CD4-positive, alpha-beta T cell treated with Interleukin-1 beta for 1 hour (primary cell): Measurements from ENCODE around the gene SEMA4D.

Source experiments
- DNase-seq, 2 donors: peaks; one replicate each; pipeline ENCODE4 v3.0.0-alpha.2; 2020 to 2022

The SEMA4D gene

GRCh38 chr9:89528131-89528530 is 30.2 kb upstream of the SEMA4D start:
- no peak for DNase-seq

DNA sequence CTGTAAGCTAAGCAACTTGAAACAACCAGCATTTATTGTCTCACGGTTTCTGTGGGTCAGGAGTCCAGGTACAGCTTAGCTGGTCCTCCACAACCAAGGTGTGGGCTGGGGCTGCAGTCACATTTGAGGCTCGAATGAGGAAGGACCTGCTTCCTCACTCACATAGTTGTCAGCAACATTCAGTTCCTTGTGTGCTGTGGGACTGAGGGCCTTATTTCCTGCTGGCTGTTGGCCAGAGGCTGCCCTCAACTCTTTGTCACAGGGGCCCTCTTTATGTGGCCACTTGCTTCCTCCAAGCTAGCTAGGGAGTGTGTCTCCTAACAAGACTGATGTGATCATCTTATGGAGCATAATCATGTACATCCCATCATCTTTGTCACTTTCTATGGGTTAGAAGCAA is 29.2 kb upstream of the SEMA4D start:
- peak in 1 of 2 donors; percentile 59 for DNase-seq

DNA sequence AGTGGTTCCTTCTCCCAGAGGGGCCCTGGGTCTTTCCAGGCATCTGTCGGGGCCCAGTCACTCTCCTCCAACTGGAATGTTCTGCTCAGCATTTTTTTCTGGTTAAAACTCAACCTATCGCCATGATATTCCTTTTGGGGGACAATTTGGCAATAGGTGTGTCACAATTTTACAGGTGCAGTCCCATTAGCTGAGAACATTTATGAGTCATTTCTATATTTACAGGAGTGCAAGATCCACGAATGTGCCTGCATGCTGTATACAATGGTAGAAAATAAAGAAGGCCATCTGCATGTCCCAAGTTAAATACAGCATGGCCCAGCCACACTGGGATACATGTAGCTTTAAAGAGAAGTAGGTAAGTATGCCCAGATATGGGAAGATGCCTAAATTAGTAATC is 28.8 kb upstream of the SEMA4D start:
- no peak for DNase-seq

GRCh38 chr9:89525446-89526374 is 27.8 kb upstream of the SEMA4D start:
- DNase-seq: no peak

GRCh38 chr9:89524963-89525362 is 27.1 kb upstream of the SEMA4D start:
- no peak for DNase-seq

- DNase-seq: peak; percentile 66 to 69
Observed at GRCh38 chr9:89523948-89524347, 26.0 kb upstream of the SEMA4D start.

DNA sequence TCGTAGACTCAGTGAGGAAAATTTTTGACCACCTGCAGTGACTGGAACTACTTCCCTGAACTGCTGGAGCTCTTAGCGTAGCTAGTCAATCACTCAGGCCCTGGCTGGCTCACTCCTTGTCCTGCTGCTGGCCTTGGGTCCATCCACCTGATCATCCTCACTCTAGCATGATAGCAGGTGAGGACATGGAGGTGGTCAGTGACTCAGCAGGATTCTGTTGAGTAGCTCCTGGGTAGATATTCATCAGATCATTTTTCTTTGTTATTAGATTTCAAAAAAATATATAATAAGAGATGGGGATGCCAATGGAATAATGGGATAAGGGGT is 25.0 kb upstream of the SEMA4D start:
- no peak for DNase-seq

DNA sequence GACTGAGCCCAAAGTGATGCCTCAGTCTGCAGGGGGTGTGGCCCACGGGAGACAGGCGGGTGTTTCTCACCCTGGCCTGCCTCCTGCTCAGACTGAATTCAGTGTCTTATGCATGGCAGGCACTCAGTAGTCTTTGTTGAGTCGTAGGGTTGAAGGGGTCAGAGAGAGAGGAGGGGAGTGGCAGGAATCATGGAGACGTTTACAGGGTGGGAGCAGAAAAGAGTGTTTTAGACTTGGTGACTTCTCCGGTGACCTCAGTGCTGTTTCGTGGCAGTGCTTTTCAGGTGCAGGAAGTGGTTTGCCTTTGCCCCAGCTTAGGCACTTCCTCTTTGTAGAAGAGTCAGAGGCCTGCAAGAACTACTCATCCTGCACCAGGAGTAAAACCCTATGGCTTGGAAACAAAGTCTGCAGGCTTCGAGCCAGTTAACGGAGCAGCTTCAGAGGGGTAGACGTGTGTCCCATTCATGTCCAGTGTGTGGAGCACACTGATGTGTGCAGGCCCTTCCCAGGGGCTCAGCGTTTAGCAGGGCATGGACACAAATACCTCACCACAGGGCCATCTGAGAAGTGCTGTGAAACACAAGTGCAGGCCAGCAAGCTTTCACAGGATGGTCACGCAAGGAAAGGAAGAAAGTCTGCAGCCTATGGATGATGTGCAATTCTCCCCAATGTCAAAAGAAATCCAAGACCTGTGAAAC is 24.5 kb upstream of the SEMA4D start:
- peak; percentile 80 to 83 for DNase-seq

DNA sequence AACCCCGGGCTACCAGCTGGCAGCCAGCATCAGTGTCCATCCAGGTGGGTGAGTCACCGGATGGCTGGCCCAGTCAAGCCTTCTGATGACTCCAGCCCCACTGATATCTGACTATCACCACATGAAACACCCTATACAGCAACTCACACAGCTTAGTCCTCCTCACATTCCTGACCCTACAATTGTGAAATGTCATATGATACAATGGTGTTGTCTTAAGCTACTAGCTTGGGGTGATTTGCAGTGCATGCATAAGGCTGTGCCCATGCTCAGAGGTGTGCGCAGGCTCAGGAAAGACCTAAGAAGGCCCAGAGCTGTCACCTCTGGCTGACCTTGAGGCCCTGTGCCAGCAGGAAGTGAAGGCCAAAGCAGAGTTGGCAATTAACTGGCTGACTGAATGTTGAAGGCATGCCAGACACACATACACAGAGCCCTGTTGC is 21.5 kb upstream of the SEMA4D start:
- no peak for DNase-seq

DNA sequence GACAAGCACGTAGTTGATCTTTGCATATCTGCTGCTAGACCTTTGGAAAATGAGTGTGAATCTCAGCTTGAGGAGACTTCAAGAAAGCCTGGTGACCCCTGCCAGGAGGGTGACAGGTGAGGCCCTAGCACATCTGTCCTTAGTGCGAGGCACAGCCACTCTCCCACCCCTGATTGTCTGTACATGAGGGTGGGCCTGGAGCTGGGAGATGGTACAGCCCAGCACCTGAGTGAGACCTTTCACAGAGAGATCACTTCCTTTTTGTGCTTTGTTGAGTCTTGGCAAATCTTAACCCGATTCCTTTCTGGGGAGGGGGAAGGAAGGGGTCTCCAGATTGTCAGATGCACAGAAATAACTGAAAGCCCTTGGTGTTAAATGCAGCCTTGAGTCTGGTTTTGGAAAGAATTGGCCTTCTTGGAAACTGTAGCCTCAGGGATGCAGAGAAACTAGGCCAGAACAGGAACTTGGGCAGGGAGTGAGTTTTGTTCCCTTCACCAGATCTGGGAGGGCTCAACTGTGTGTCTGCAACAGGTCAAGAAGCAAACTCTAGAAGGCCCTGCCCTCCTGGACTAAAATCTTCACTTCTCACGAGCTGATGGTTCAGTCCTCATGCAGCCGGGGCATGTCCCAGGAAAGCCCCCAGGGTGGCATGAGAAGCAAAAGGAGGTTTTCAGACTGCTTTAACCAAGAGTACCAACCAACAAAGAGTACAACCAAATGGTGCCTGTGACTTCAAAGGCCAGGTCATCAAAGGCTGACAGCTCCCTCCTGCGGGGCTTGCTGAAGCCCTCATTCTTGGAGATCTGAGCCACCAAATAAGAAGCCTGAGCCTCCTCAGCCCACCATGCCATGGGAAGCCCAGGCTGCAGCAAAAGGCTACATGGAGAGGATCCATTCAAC is 20.8 kb upstream of the SEMA4D start:
- no peak for DNase-seq

DNA sequence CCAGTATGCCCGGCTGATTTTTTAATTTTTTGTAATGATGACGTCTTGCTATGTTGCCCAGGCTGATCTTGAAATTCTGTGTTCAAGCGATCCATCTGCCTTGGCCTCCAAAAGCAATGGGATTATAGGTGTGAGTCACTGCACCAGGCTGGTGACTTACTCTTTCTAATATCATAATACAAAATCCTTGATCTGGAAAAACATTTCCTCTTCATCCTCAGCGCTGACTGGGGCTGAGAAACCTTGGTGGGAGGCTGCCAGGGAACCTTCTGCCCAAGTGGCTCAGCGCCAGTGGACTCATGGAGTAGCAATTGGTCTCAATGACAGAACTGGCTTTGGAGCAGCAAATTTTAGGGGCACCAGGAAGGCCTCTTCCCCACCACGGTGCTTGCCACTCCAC is 17.5 kb upstream of the SEMA4D start:
- DNase-seq: no peak

DNA sequence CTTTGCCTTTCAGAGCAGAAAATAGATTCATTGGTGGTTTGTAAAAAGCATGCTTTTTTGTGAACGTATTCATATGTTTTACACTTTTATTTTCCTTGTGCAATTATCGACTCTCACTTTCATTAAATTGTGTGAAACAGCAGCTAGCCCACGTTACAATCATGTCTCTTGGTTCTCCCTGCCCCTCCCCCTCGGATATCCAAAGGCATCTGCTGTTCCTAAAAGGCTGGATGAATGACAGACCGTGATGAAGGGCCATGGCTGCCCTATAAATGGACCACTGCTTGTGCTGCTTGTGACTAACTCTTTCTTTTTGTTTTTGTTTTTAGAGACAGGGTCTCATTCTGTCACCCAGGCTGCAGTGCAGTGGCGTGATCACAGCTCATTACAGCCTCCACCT is 17.0 kb upstream of the SEMA4D start:
- DNase-seq: no peak

GRCh38 chr9:89514337-89514736 is 16.4 kb upstream of the SEMA4D start:
- no peak for DNase-seq

DNA sequence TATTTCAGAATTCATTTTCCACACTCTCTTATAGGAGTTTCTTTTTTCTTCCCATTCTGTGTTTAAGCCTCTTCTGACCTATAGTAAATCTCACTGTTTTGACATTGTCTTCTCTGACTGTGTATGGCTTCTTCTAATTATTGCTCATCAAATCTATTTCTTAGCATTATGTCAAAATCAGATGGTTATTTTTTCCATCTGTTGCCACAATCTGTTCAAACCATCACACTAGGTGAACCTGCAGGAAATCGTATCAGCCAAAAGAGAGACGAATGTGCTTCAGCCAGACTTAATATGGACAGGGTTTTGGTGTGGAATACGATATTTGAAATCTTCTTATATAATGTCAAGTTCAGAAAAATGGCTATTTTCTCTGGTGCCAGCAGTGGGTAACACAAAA is 15.9 kb upstream of the SEMA4D start:
- DNase-seq: no peak

DNA sequence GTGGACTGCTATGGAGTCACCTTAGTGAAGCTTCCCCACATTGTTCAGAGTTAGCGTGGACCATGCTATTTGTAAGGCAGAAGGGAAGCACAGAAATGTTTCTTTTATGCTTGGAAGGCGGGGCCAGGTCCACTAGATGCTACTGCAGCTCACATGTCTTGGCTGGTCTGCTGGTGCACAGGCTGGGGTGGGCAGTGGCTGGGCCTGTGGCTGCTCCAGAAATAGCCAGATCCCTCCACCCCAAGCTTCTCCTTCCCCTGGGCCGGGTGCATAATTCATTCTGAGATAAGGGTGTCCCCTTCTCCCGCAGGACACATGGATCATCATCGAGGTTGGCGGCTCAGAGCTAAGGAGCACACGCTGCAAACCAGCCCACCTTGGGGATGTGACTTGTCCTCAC is 14.5 kb upstream of the SEMA4D start:
- no peak for DNase-seq

DNA sequence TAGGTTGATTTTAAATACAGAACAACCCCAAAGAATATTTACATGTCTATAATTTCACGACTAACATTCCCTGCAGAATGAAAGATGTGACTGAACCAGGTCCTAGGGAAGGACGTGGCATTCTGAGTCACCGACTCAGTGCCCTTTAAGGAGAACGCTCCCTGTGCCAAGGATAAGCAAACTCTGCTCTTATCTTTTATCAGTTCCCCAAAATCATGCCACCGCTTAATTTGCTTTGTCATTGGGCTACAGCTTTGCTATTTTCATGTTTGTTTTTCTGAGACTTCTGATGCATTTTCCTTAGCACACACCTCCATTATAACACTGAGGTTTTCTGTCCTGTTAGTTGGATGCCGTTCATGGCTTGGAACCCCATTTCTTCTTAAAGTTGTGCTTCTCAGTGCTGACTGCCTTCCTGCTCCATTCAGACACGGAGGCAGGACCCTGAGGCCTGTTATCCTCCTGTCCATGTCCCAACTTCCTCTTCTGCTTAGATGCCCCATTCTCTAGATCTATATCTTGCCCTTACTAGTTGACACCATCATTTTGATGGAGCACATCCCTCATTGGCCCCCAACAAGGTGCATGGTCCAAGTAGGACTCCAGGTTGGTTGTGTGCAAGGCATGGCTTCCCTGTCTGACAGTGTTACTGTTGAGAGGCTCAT is 11.2 kb upstream of the SEMA4D start:
- no peak for DNase-seq

DNA sequence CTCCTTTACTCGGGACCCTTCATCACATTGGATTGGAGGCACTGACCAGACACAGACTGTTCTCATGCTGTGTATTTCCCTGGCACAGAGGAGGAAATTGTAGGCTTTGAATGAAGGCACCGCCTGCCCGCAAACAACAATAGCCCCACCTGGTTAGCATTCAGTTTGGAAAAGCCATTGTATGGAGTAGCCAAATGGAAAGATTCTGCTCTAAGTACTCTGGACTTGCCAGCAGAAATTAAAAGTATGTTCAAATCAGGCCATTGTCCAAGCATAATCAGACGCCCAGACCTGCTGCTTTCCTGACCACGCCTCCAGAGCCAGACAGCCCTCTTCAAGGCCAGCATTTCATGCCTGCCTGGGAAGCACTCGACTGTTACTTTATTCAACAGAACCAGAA is 8.0 kb upstream of the SEMA4D start:
- DNase-seq: no peak

DNA sequence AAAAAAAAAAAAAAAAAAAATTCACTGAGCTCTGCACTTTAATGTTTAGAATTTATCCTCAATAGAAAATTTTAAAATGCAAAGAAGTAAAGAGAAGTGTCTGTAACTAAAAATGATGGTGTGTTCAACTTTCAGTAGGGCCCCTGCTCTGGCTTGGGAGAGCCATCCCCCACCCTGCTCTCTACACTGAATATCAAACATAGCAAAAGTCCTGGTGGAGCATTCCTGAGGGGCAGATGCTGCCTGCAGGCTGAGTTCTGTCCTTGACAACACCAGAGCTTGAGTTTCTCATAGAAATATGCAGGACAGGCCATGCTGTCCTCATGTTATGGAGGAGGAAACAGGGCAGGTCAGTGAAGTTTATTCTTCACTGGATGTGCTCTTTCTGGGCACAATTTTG is 7.1 kb upstream of the SEMA4D start:
- DNase-seq: no peak

- no peak for DNase-seq
Observed at GRCh38 chr9:89502671-89503070, 4.8 kb upstream of the SEMA4D start.

DNA sequence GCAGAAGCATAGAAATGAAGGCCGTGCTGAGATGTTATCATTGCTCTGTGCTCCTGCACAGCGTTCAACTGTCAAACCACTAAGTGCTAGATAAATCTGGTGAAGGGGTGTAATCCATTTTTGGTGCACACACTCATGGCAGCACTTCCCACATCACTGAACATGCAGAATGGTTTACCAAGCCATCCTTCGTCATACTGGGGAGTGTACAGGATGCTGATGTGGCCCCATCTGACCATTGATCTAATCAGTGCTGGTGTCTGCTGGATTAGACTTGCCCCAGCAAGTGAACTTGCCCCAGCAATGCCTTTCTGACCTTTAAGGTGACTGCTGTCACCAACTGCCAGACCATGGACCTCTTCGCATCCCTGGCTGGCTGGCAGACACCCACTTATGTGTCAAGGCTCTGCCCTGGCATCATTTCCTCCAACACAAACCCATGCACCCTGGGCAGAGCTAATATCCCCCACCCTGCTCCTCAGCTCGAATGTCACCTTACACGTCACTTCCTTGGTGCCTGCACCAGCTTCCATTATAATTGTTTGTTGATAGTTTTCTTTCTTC is 4.2 kb upstream of the SEMA4D start:
- DNase-seq: peak; percentile 71 to 74

- DNase-seq: no peak
Observed at GRCh38 chr9:89501311-89501898, 3.5 kb upstream of the SEMA4D start.

GRCh38 chr9:89500008-89500407 is 2.1 kb upstream of the SEMA4D start:
- DNase-seq: no peak
